ENCODE measurements around the gene PARVB.

PARVB gene

DNA sequence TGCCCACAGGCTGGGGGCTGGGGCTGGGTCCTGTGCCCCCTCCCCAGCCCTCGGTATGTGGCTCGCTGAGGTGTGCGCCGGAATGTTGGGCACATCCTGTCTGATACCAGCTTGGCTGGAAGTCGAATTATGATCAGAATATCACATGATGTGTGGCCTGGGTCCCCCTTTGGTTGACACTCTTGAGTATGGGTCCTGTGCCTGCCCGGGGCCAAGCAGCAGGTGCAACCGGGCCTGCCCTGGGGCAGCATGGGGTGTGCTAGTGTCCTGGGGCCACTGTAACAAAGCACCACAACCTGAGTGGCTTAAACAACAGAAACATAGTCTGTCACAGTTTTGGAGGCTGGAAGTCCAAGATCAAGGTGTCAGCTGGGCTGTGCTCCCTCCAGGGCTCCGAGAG lies 52.7 kb downstream of the PARVB start:
- TF ChIP-seq, protein P1, sequence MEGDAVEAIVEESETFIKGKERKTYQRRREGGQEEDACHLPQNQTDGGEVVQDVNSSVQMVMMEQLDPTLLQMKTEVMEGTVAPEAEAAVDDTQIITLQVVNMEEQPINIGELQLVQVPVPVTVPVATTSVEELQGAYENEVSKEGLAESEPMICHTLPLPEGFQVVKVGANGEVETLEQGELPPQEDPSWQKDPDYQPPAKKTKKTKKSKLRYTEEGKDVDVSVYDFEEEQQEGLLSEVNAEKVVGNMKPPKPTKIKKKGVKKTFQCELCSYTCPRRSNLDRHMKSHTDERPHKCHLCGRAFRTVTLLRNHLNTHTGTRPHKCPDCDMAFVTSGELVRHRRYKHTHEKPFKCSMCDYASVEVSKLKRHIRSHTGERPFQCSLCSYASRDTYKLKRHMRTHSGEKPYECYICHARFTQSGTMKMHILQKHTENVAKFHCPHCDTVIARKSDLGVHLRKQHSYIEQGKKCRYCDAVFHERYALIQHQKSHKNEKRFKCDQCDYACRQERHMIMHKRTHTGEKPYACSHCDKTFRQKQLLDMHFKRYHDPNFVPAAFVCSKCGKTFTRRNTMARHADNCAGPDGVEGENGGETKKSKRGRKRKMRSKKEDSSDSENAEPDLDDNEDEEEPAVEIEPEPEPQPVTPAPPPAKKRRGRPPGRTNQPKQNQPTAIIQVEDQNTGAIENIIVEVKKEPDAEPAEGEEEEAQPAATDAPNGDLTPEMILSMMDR (IDR thresholded peaks at IDR 0.05; ENCODE audit: insufficient read depth, missing control alignments), result no peak
- DNase-seq (ENCODE audit: insufficient read length, low spot score), result no peak
- no peak for FAIRE-seq

DNA sequence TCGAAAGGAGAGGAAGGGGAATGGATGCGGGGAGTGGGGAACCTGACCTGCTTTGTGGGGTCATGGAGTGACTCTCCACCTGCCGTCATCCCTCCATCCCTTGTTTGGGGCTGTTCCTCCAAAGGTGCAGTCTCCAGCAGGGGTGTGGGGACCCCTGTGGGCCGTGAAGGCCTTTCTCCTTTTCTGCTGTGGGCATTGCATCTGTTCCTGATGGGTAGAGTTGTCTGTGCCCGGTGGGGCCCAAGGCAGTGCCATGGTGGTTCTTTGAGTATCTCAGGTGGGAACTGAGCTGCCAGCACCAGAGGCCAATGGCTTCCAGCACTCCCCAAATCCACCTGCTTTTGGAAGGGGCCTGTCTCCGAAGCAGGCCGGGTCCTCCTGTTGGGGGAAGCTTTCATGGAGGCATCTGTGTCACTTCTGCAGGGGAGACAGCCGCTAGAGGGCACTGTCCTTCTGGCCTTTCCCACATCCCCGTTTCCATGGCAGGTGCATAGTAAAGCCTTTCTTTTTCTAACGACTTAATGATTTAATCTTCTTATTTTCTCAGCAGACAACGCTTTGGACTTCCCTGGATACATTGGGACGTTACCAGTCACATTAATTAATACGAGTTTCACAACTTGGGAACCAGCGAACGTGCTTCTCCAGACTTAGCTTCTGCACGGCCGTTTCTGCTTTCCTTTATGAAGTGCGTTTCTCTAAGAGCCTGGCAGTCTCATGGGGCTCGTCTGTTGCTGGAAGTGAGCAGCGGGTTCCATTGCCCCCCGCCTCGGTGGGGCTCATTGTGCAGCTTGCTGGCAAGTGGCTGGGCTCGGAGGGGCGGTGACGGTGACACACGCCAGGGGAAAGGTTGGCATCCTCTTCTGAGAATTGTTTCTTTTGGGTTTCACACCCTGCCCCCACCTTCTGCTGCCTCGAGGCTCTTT lies 57.1 kb downstream of the PARVB start:
- DNase-seq (ENCODE audit: insufficient read length, low spot score), result peak; percentile 62
- no peak for FAIRE-seq

DNA sequence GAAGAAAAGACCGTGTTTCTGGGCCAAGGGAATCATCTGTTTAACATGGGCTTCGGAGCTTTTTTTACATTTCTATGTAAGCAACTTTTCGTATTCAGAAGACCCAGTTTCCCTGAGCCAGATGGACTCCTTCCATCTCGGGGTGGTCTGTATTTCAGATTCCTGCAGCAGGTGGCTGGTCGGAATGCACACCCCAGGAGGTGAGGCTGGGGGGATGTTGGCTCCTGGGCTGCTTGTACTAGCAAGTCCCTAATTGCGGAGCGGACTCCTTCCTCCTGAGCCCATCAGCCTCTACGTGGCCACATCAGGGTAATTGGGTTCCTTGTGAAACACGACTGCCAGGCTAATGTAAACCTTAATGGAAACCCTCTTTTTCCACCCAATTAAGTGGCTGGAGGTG lies 58.7 kb downstream of the PARVB start:
- FAIRE-seq (no peak), DNase-seq (ENCODE audit: insufficient read length, low spot score) (no peak)
- TF ChIP-seq, protein P1 (IDR thresholded peaks at IDR 0.05; ENCODE audit: insufficient read depth, missing control alignments), result no peak

More for the DNA sequence above, 57.1 kb downstream of the PARVB start:
- TF ChIP-seq, protein P1 (IDR thresholded peaks at IDR 0.05; ENCODE audit: insufficient read depth, missing control alignments), result peak; percentile 91

DNA sequence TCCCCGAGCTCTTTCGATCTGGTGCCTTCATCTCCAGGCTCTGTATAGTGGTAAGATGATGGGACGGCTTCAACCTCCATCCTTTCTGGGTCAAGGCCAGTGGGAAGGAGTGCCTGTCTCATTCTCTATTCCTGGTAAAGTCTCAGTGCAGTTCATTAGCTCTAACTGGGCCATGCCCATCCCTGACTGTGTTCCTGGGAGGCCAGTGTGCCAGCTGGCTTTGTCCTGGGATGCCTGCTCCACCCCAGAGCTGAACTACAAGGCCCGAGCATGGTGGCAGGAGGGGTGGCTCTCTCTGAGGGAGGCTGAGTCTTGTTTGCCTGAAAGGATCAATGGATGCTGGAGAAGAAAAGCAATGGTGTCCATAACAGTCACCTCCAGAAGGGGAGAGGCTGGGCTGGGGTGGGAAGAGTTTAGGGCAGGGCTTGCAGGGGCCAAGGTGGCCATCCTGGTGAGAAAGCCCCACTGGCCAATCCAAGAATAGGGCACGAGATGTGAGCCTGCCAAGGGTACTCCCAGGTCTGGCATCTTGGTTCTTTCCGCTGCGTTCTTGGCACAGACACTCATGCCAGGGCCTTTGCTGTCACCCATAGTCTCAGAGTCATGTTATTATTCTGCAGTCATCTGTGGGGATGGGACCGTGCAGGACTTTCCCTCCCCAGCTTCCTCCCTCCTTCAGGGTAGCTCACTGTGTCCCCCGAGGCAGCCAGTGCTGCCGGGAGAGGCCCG lies 60.1 kb downstream of the PARVB start:
- FAIRE-seq (no peak), DNase-seq (ENCODE audit: insufficient read length, low spot score) (no peak)
- TF ChIP-seq, protein P1 (IDR thresholded peaks at IDR 0.05; ENCODE audit: insufficient read depth, missing control alignments), result no peak

DNA sequence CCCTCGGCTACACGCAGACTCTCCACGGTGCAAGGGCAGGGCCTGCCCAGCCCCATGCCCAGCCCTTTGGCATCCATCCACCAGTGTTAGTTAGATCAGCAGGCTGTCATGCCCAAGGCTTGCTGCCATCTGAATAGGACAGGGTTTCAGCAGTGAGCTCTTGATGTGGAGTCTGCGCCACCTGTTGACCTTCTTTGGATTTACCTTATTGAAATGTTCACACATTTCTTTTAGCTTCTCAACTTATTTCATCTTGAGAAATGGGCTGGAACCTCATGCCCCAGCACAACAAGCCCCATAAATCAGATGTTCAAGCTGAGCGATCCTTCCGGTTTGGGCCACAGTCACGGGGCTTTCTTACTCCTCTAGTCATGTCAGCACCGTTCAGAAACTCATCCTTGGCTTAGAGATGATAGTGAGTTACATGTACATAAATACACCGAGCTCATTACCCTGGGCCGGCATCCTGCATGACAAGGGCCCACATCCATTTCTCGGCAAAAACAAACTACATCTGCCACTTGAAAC lies 61.7 kb downstream of the PARVB start:
- TF ChIP-seq, protein P1 (IDR thresholded peaks at IDR 0.05; ENCODE audit: insufficient read depth, missing control alignments), result peak; percentile 46
- no peak for DNase-seq (ENCODE audit: insufficient read length, low spot score)
- no peak for FAIRE-seq

DNA sequence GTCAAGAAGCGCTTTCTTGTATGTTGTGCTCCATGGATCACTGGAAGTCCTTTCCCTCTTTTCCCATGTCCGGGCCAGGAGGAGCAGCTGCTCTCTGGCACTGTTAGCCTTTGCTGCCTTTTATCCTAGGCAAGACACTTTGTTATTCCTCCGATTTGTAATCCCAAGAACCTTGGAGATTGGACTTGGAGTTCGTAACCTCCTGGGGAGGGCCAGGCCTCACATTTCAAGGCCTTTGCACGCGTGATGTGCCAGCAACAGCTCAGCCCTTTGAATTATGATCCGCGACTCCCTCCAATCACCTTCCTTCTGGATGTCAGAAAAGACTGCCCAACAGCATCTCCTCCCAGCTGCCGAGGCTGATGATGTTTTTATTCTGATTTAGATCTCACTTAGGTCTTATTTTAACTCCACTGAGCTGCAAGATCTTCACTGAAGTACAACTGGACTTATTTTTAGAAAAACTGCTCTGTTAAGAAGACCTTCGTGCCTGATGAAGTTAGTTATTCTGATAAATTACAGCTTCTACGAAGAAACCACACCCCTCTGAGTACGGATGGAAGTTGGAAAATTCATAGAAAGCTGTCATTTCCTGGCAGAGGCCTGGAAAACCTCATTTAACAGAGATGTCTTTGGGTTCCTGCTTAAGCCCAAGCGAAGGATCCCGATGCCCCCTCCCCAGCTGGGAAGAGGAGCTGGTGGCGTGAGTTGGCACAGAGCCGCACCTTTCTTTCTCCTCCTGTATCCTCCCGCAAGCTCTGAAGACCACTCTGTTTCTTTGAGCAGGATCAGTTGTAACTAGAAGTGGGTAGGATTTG lies 62.4 kb downstream of the PARVB start:
- TF ChIP-seq, protein P1 (IDR thresholded peaks at IDR 0.05; ENCODE audit: insufficient read depth, missing control alignments), result no peak
- FAIRE-seq (no peak), DNase-seq (ENCODE audit: insufficient read length, low spot score) (no peak)
